Measurements from ENCODE around the gene TMEM184C. TPM values are rescaled to one million over a fixed set of nuclear protein-coding genes. Genes with fewer than 3 reads are reported as not detected.
A peak's percentile ranks its signal among the peaks of the same experiment; 100 is the strongest.

Gene TMEM184C
- total and polyA plus RNA-seq, 2 of the 8 experiments (the other 6 are each of a cell fraction or from before 2014, with no cell fraction given), result 11.1 to 42.4 TPM

DNA sequence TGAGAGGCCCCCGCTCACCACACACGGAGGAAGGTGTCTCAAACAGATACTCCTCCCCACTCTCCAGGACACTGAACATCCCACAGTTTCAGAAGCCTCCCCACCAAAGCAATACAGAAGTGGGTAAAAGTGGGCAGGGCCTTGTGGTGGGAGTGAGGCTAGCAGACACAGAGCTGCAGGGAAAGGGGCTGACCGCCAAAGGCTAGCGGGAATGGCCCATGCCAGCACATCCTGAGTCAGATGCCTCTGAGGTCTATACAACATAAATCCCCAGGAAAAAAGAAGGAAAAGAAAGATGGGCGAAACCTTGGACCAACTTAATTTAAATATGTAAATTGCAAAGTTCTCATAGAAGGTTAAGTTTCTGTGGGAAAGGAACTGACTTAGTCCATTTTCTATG is 92.8 kb downstream of the TMEM184C start:
- no peak for FAIRE-seq
- no peak overlapping the region for H2BK120ac ChIP-seq (replicated peaks; ENCODE audit: low read depth, low read length)
- TF ChIP-seq RFX5 (IDR thresholded peaks at IDR 0.05; ENCODE audit: borderline replicate concordance, low read depth, low read length), result no peak
- no peak for TF ChIP-seq EZH2 (IDR thresholded peaks at IDR 0.05; ENCODE audit: low read depth, low read length, severe bottlenecking)
- no peak for TF ChIP-seq RBBP5 (IDR thresholded peaks at IDR 0.05; ENCODE audit: borderline replicate concordance, low read depth, low read length)
- TF ChIP-seq, protein P1, sequence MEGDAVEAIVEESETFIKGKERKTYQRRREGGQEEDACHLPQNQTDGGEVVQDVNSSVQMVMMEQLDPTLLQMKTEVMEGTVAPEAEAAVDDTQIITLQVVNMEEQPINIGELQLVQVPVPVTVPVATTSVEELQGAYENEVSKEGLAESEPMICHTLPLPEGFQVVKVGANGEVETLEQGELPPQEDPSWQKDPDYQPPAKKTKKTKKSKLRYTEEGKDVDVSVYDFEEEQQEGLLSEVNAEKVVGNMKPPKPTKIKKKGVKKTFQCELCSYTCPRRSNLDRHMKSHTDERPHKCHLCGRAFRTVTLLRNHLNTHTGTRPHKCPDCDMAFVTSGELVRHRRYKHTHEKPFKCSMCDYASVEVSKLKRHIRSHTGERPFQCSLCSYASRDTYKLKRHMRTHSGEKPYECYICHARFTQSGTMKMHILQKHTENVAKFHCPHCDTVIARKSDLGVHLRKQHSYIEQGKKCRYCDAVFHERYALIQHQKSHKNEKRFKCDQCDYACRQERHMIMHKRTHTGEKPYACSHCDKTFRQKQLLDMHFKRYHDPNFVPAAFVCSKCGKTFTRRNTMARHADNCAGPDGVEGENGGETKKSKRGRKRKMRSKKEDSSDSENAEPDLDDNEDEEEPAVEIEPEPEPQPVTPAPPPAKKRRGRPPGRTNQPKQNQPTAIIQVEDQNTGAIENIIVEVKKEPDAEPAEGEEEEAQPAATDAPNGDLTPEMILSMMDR (IDR thresholded peaks at IDR 0.05; ENCODE audit: control extremely low read depth in 1 of 3, insufficient read depth in 1 of 3, low read depth in 1 of 3, low read length in 3 of 3), result no peak
- no peak for TF ChIP-seq BCL11A (IDR thresholded peaks at IDR 0.05; ENCODE audit: low read depth in 2 of 2, low read length in 2 of 2)
- TF ChIP-seq, protein P2, sequence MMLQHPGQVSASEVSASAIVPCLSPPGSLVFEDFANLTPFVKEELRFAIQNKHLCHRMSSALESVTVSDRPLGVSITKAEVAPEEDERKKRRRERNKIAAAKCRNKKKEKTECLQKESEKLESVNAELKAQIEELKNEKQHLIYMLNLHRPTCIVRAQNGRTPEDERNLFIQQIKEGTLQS (IDR thresholded peaks at IDR 0.05; ENCODE audit: insufficient read depth, low read depth, low read length), result no peak
- TF ChIP-seq RXRA (IDR thresholded peaks at IDR 0.05; ENCODE audit: insufficient read depth, low read depth, low read length), result no peak
- no peak for TF ChIP-seq ASH2L (IDR thresholded peaks at IDR 0.05; ENCODE audit: low read length)
- no peak for TF ChIP-seq SAP30 (IDR thresholded peaks at IDR 0.05; ENCODE audit: insufficient read depth, insufficient replicate concordance, low read length)
- TF ChIP-seq, protein P3, sequence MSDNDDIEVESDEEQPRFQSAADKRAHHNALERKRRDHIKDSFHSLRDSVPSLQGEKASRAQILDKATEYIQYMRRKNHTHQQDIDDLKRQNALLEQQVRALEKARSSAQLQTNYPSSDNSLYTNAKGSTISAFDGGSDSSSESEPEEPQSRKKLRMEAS (IDR thresholded peaks at IDR 0.05), result no peak

More for the DNA sequence above, 92.8 kb downstream of the TMEM184C start:
- no peak overlapping the region for H3K9ac ChIP-seq (replicated peaks in 1 of 4; ENCODE audit: extremely low read depth in 1 of 4, low read depth in 3 of 4, low read length in 3 of 4)
- H2BK5ac ChIP-seq (ENCODE audit: low read depth, low read length), result no peak overlapping the region
- no peak overlapping the region for H2BK15ac ChIP-seq (ENCODE audit: low read length)
- H3K9me3 ChIP-seq (ENCODE audit: insufficient read depth in 2 of 2, low read depth in 1 of 2, low read length in 1 of 2), result no peaks in the 10 kb centered on the region
- no peak overlapping the region for H3K4me2 ChIP-seq (ENCODE audit: insufficient read depth in 1 of 2, low read depth in 2 of 2, low read length in 2 of 2)
- H2AFZ ChIP-seq (ENCODE audit: low read length), result no peak overlapping the region
- H2BK12ac ChIP-seq (ENCODE audit: low read depth, low read length), result 0 out of 2 replicates have a peak overlapping the region, but pooled peaks have one; percentile 39
- 88% methylated on average over 5 of the region's 5 CpGs; no CpG with 5 or more reads in 1 of the 2 experiments for WGBS, 2 experiments (ENCODE audit: extremely low coverage in 1 of 2, insufficient coverage in 1 of 2, insufficient read length in 1 of 2, insufficient replicate concordance in 2 of 2, low coverage in 1 of 2, low lambda C conversion rate in 2 of 2, missing lambda C conversion rate in 1 of 2)
- ChIA-PET CTCF (ENCODE audit: partially characterized antibody) (interaction anchor here (0.6 to 7.3 kb wide), 13 partner anchors 12 to 156 kb away, joined by 3 to 69 read pairs (median 9); partner anchors contain the start of genes ARHGAP10 and PRMT9), POLR2A (ENCODE audit: partially characterized antibody) (no interaction called here)
- H3K56ac ChIP-seq (replicated peaks; ENCODE audit: insufficient read length, low read depth, low read length), result no peak overlapping the region
- no peak overlapping the region for H4K8ac ChIP-seq (ENCODE audit: extremely low read depth, insufficient read depth, low read length)
- H3K79me2 ChIP-seq (ENCODE audit: control insufficient read depth in 1 of 2, insufficient read depth in 2 of 2, low read length in 2 of 2), result no peaks in the 10 kb centered on the region
- H3K23me2 ChIP-seq (ENCODE audit: low read depth, low read length), result no peaks in the 10 kb centered on the region
- no peak overlapping the region for H3K4ac ChIP-seq (replicated peaks; ENCODE audit: insufficient read length, low read depth, low read length)
- H2BK20ac ChIP-seq (ENCODE audit: low read length), result no peak overlapping the region
- H3K23ac ChIP-seq (ENCODE audit: insufficient read length), result no peak overlapping the region
- H4K20me1 ChIP-seq (replicated peaks in 1 of 2; ENCODE audit: control insufficient read depth in 1 of 2, insufficient read depth in 2 of 2, low read length in 2 of 2), result no peaks in the 10 kb centered on the region
- H2AK5ac ChIP-seq (ENCODE audit: low read depth, low read length), result no peak overlapping the region
- H3K27ac ChIP-seq (ENCODE audit: low read depth, low read length), result no peak overlapping the region
- no peak overlapping the region for H3K18ac ChIP-seq (ENCODE audit: extremely low read depth, low read length)
- H3K4me1 ChIP-seq (replicated peaks in 1 of 4; ENCODE audit: control insufficient read depth in 3 of 4, insufficient read depth in 4 of 4, low read length in 3 of 4), result no peaks in the 10 kb centered on the region
- no peak overlapping the region for H3K4me3 ChIP-seq (ENCODE audit: extremely low read depth in 1 of 4, insufficient read depth in 2 of 4, low read depth in 3 of 4, low read length in 4 of 4)
- H3K79me1 ChIP-seq (ENCODE audit: low read depth, low read length), result no peaks in the 10 kb centered on the region
- no peak overlapping the region for H4K91ac ChIP-seq (replicated peaks; ENCODE audit: insufficient read length, low read length)
- H3K27me3 ChIP-seq (replicated peaks in 1 of 4; ENCODE audit: control insufficient read depth in 3 of 4, extremely low read depth in 1 of 4, insufficient read depth in 3 of 4, low read length in 3 of 4), result no peaks in the 10 kb centered on the region
- peak in 1 of 2 experiments; percentile 32 for DNase-seq (ENCODE audit: low read depth in 1 of 2, low spot score in 2 of 2)
- H4K5ac ChIP-seq (ENCODE audit: insufficient read length, low read depth, low read length), result no peak overlapping the region
- no peaks in the 10 kb centered on the region for H3K36me3 ChIP-seq (ENCODE audit: control insufficient read depth in 2 of 4, insufficient read depth in 4 of 4, low read length in 3 of 4)
- no peak overlapping the region for H3K14ac ChIP-seq (ENCODE audit: insufficient read length)

Data from H1 (cell line).